Calu3 (cell line): Measurements from ENCODE around the gene RD3L. TPM values are rescaled to one million over a fixed set of nuclear protein-coding genes. Genes with fewer than 3 reads are reported as not detected.

Source experiments
- BruUV-seq: library from RNA; stranded (reverse); fragments of 400-500 nt; replicated peaks from 2 replicates; lab custom pipeline; 2021; lab: Mats Ljungman, UMichigan
- CTCF ChIA-PET: fragments of 300-600 bp; sonication (Branson Sonifier 250); formaldehyde crosslinking; loops from one replicate; lab custom pipeline; 2022; ENCODE audit warnings: antibody characterized with exemption; lab: Charles Lee
- DNase-seq: peaks from one replicate; pipeline ENCODE4 v3.0.0; 2022
- H3K27ac Mint-ChIP-seq: one replicate; pipeline ENCODE4 v1.8.0; 2022; ENCODE audit warnings: mixed read lengths; ENCODE audit not compliant: unreplicated experiment
- H3K27me3 Mint-ChIP-seq: one replicate; pipeline ENCODE4 v1.8.0; 2022; ENCODE audit warnings: mixed read lengths; ENCODE audit not compliant: unreplicated experiment
- H3K36me3 Mint-ChIP-seq: one replicate; pipeline ENCODE4 v1.8.0; 2022; ENCODE audit warnings: mild to moderate bottlenecking, moderate library complexity, mixed read lengths; ENCODE audit not compliant: insufficient read depth, unreplicated experiment
- H3K4me1 Mint-ChIP-seq: one replicate; pipeline ENCODE4 v1.8.0; 2022; ENCODE audit warnings: mild to moderate bottlenecking, low read depth, mixed read lengths; ENCODE audit not compliant: unreplicated experiment
- H3K4me3 Mint-ChIP-seq: one replicate; pipeline ENCODE4 v1.8.0; 2022; ENCODE audit warnings: mild to moderate bottlenecking, low read depth, moderate library complexity, mixed read lengths; ENCODE audit not compliant: unreplicated experiment
- H3K9me3 Mint-ChIP-seq: one replicate; pipeline ENCODE4 v1.8.0; 2022; ENCODE audit warnings: low read depth, mixed read lengths; ENCODE audit not compliant: unreplicated experiment
- CTCF ChIP-seq: fragments of 200-600 bp; IDR thresholded peaks from one replicate; pipeline ENCODE4 v1.8.0; 2022; ENCODE audit warnings: antibody characterized with exemption; ENCODE audit not compliant: unreplicated experiment
- intact Hi-C: fragments of 100-400 bp; cut with micrococcal nuclease; formaldehyde crosslinking; loops from one replicate; pipeline ENCODE4 v1.10.0; 2022; ENCODE audit not compliant: unreplicated experiment
- total RNA-seq: library from RNA; stranded (reverse); gene quantifications from 2 replicates; pipeline ENCODE4 v1.2.3, GENCODE V29; 2022

The RD3L gene
- total RNA-seq, 1 experiment from 2014 or later: not detected

GRCh38 chr14:103935102-103935501, 7.2 kb downstream of the RD3L start:
- TF ChIP-seq CTCF: no peak
- intact Hi-C loops: no loop called here
- Mint-ChIP-seq H3K4me1 (peaks cover 16% of the 10 kb centered on the region), H3K36me3 (no peaks in the 10 kb centered on the region), H3K27ac (no peak overlapping the region), H3K9me3 (no peaks in the 10 kb centered on the region), H3K27me3 (peaks cover 25% of the 10 kb centered on the region), H3K4me3 (no peak overlapping the region)
- CTCF ChIA-PET: no interaction called here
- no peak for DNase-seq
- BruUV-seq: no TSS peak

GRCh38 chr14:103932791-103933490, 9.4 kb downstream of the RD3L start:
- no peak for DNase-seq
- intact Hi-C loops: no loop called here
- no peaks in the 10 kb centered on the region for H3K9me3 Mint-ChIP-seq
- no peak for TF ChIP-seq CTCF
- peaks cover 16% of the 10 kb centered on the region for H3K4me1 Mint-ChIP-seq
- peaks cover 24% of the 10 kb centered on the region for H3K27me3 Mint-ChIP-seq
- CTCF ChIA-PET: interaction anchor here (2.4 kb wide), 1 partner anchor 8 kb away, joined by 5 read pairs; the partner anchor contains the start of gene RD3L
- peaks cover 2% of the 10 kb centered on the region for H3K36me3 Mint-ChIP-seq
- H3K27ac Mint-ChIP-seq: no peak overlapping the region
- no TSS peak for BruUV-seq
- no peak overlapping the region for H3K4me3 Mint-ChIP-seq

GRCh38 chr14:103931422-103931821, 10.9 kb downstream of the RD3L start:
- Mint-ChIP-seq H3K36me3 (peaks cover 4% of the 10 kb centered on the region), H3K4me3 (no peak overlapping the region), H3K27ac (no peak overlapping the region), H3K4me1 (peaks cover 16% of the 10 kb centered on the region), H3K9me3 (no peaks in the 10 kb centered on the region), H3K27me3 (peaks cover 10% of the 10 kb centered on the region)
- no TSS peak for BruUV-seq
- no peak for TF ChIP-seq CTCF
- DNase-seq: no peak
- CTCF ChIA-PET: interaction anchor here (2.4 kb wide), 1 partner anchor 10 kb away, joined by 5 read pairs; the partner anchor contains the start of gene RD3L
- intact Hi-C loops: no loop called here

- CTCF ChIA-PET: no interaction called here
- H3K27ac Mint-ChIP-seq: no peak overlapping the region
- H3K4me1 Mint-ChIP-seq: peaks cover 16% of the 10 kb centered on the region
- TF ChIP-seq CTCF: no peak
- no peak overlapping the region for H3K4me3 Mint-ChIP-seq
- no TSS peak for BruUV-seq
- intact Hi-C loops: no loop called here
- H3K36me3 Mint-ChIP-seq: peaks cover 4% of the 10 kb centered on the region
- no peak for DNase-seq
- no peaks in the 10 kb centered on the region for H3K9me3 Mint-ChIP-seq
- H3K27me3 Mint-ChIP-seq: peaks cover 7% of the 10 kb centered on the region
Measured at GRCh38 chr14:103930051-103930604, 12.2 kb downstream of the RD3L start.
